ENCODE measurements around the gene ARL1. TPM values are rescaled to one million over a fixed set of nuclear protein-coding genes. Genes with fewer than 3 reads are reported as not detected.

Gene ARL1
- total and polyA plus RNA-seq, 9 of the 15 experiments (the other 6 are each of a cell fraction or from before 2014, with no cell fraction given): 53.0 to 127 (median 68.6) TPM

DNA sequence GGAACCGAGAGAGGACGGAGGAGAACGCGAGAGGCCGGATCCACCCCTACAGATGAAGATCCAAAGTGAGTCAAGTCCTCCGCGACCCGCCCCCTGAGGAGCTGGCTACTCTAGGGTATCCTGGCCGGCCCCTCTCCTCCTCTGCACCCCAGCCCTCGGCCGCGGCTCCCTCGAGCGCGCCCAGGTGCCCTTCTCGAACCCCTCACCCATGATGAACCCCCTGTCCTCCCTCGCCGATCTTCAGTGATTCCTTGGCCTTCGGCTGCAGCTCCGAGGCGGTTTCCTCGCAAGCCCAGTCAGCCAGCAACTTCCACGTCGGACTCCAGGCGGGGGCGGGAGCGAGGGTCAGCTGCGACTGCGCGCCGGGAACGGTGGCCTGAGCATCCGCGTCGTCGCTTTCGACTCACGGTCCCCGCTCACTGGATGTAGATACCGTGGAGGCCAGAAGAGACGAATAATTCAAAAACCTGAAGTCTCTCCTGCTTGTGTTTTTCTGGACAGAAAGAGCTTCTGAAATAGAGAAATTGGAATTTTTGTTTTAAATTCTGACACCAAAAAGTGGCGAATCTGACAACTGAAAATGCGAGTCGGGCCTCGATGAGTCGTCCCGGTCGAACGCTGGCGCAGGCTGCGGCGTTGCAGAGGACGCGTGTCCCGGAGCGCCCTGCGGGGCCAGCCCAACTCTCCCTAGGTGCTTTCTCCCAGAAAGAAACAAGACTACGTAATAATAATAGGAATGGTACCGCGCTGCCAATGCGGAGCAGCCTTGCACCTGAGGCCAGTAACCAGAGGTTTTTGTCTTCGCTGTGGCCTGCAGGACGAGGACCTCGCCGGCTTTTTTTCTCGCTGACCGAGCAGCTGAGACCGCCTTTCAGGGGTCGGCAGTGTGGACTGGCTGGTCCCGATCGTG lies at the start of gene ARL1 (continued):
- TF ChIP-seq TAF7 (tag; IDR thresholded peaks at IDR 0.05) (peak; percentile 88), MYBL2 (IDR thresholded peaks at IDR 0.05; ENCODE audit: low read depth) (0 out of 2 replicates have a peak, but pooled peaks have one; percentile 22), MYBL2 (CRISPR knock-in tag; IDR thresholded peaks at IDR 0.05; ENCODE audit: borderline replicate concordance) (no peak), SAP30 (IDR thresholded peaks at IDR 0.05; ENCODE audit: borderline replicate concordance, insufficient read depth, low read depth, low read length, poor library complexity, severe bottlenecking) (peak; percentile 39), ATF1 (CRISPR knock-in tag; IDR thresholded peaks at IDR 0.05) (peak; percentile 67), ATF1 (tag; IDR thresholded peaks at IDR 0.05) (peak; percentile 97), RHOXF2B (CRISPR knock-in tag; conservative IDR thresholded peaks at IDR 0.05) (no peak), NFIC (IDR thresholded peaks at IDR 0.05) (peak; percentile 82), ZKSCAN3 (CRISPR knock-in tag; IDR thresholded peaks at IDR 0.05) (no peak), EGR1 (conservative IDR thresholded peaks at IDR 0.05) (peak; percentile 98), ZNF197 (CRISPR knock-in tag; IDR thresholded peaks at IDR 0.05; ENCODE audit: low read depth) (no peak), EP400 (IDR thresholded peaks at IDR 0.05) (peak; percentile 99), BCL6 (CRISPR knock-in tag; IDR thresholded peaks at IDR 0.05) (no peak), OTX1 (CRISPR knock-in tag; IDR thresholded peaks at IDR 0.05) (no peak), BACH1 (tag; IDR thresholded peaks at IDR 0.05) (0 out of 2 replicates have a peak, but pooled peaks have one; percentile 62), ESRRB (CRISPR knock-in tag; IDR thresholded peaks at IDR 0.05; ENCODE audit: borderline replicate concordance) (no peak), JUN (IDR thresholded peaks at IDR 0.05; ENCODE audit: borderline replicate concordance, low read depth, low read length) (peak; percentile 52; the same call in 1 of the 2 replicates), JUN (CRISPR knock-in tag; IDR thresholded peaks at IDR 0.05; ENCODE audit: borderline replicate concordance) (no peak; the same call in 1 of the 2 replicates), NCOR1 (IDR thresholded peaks at IDR 0.05) (no peak)
- TF ChIP-seq, protein P1, sequence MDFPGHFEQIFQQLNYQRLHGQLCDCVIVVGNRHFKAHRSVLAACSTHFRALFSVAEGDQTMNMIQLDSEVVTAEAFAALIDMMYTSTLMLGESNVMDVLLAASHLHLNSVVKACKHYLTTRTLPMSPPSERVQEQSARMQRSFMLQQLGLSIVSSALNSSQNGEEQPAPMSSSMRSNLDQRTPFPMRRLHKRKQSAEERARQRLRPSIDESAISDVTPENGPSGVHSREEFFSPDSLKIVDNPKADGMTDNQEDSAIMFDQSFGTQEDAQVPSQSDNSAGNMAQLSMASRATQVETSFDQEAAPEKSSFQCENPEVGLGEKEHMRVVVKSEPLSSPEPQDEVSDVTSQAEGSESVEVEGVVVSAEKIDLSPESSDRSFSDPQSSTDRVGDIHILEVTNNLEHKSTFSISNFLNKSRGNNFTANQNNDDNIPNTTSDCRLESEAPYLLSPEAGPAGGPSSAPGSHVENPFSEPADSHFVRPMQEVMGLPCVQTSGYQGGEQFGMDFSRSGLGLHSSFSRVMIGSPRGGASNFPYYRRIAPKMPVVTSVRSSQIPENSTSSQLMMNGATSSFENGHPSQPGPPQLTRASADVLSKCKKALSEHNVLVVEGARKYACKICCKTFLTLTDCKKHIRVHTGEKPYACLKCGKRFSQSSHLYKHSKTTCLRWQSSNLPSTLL (IDR thresholded peaks at IDR 0.05): peak; percentile 88; the same call in 1 of the 2 replicates
- TF ChIP-seq, protein P2, sequence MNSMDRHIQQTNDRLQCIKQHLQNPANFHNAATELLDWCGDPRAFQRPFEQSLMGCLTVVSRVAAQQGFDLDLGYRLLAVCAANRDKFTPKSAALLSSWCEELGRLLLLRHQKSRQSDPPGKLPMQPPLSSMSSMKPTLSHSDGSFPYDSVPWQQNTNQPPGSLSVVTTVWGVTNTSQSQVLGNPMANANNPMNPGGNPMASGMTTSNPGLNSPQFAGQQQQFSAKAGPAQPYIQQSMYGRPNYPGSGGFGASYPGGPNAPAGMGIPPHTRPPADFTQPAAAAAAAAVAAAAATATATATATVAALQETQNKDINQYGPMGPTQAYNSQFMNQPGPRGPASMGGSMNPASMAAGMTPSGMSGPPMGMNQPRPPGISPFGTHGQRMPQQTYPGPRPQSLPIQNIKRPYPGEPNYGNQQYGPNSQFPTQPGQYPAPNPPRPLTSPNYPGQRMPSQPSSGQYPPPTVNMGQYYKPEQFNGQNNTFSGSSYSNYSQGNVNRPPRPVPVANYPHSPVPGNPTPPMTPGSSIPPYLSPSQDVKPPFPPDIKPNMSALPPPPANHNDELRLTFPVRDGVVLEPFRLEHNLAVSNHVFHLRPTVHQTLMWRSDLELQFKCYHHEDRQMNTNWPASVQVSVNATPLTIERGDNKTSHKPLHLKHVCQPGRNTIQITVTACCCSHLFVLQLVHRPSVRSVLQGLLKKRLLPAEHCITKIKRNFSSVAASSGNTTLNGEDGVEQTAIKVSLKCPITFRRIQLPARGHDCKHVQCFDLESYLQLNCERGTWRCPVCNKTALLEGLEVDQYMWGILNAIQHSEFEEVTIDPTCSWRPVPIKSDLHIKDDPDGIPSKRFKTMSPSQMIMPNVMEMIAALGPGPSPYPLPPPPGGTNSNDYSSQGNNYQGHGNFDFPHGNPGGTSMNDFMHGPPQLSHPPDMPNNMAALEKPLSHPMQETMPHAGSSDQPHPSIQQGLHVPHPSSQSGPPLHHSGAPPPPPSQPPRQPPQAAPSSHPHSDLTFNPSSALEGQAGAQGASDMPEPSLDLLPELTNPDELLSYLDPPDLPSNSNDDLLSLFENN (IDR thresholded peaks at IDR 0.05; ENCODE audit: low read depth in 2 of 2, low read length in 2 of 2): no peak; a peak in 1 of 4 replicates
- TF ChIP-seq, protein P3, sequence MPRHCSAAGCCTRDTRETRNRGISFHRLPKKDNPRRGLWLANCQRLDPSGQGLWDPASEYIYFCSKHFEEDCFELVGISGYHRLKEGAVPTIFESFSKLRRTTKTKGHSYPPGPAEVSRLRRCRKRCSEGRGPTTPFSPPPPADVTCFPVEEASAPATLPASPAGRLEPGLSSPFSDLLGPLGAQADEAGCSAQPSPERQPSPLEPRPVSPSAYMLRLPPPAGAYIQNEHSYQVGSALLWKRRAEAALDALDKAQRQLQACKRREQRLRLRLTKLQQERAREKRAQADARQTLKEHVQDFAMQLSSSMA (CRISPR knock-in tag; IDR thresholded peaks at IDR 0.05): no peak

Measured in K562 (cell line).